Astrocyte (in vitro differentiated cells and primary cell): ENCODE data around the gene SDHAF3. TPM values are rescaled to one million over a fixed set of nuclear protein-coding genes. Genes with fewer than 3 reads are reported as not detected.
A peak's percentile ranks its signal among the peaks of the same experiment; 100 is the strongest.
"Not testable (repeated sequence)": the region's sequence is repeated elsewhere in the genome, so short reads cannot be mapped to it uniquely, and the experiment has no call there.

Source experiments
- DNase-seq: peaks from one replicate; pipeline ENCODE4 v3.0.0-alpha.2; 2010; ENCODE audit warnings: low read depth
- FAIRE-seq: peaks from 2 replicates; lab custom pipeline; 2011; peaks lifted over from hg19 to GRCh38; lab: Jason Lieb, UNC
- H2AFZ ChIP-seq: 2 replicates; pipeline ENCODE4 v1.6.0; 2012; ENCODE audit warnings: low read depth, low read length, inconsistent platforms
- H3K27ac ChIP-seq: 2 replicates; pipeline ENCODE4 v1.5.1; 2011; ENCODE audit warnings: low read depth, low read length, inconsistent platforms
- H3K27me3 ChIP-seq: 2 replicates; pipeline ENCODE4 v1.6.0; 2011; ENCODE audit warnings: low read length, inconsistent platforms; ENCODE audit not compliant: insufficient read depth
- H3K36me3 ChIP-seq: 2 replicates; pipeline ENCODE4 v1.5.1; 2011; ENCODE audit warnings: low read length, inconsistent platforms; ENCODE audit not compliant: insufficient read depth
- H3K4me1 ChIP-seq: 2 replicates; pipeline ENCODE4 v1.5.1; 2011; ENCODE audit warnings: low read length, inconsistent platforms; ENCODE audit not compliant: insufficient read depth
- H3K4me2 ChIP-seq: 2 replicates; pipeline ENCODE4 v1.6.0; 2012; ENCODE audit warnings: low read length, inconsistent platforms
- H3K4me3 ChIP-seq: 2 replicates; pipeline ENCODE4 v1.5.1; 2011; ENCODE audit warnings: low read depth, mild to moderate bottlenecking, low read length, inconsistent platforms; ENCODE audit not compliant: insufficient read depth
- H3K79me2 ChIP-seq: 2 replicates; pipeline ENCODE4 v1.6.0; 2012; ENCODE audit warnings: mild to moderate bottlenecking, low read length, inconsistent platforms; ENCODE audit not compliant: insufficient read depth
- H3K9ac ChIP-seq: 2 replicates; pipeline ENCODE4 v1.6.0; 2012; ENCODE audit warnings: mild to moderate bottlenecking, low read length, inconsistent platforms
- H3K9me3 ChIP-seq: 2 replicates; pipeline ENCODE4 v1.5.1; 2012; ENCODE audit warnings: low read depth, mild to moderate bottlenecking, low read length, inconsistent platforms; ENCODE audit not compliant: insufficient read depth
- H4K20me1 ChIP-seq: 2 replicates; pipeline ENCODE4 v1.6.0; 2012; ENCODE audit warnings: low read length, inconsistent platforms; ENCODE audit not compliant: insufficient read depth
- H3K27ac Mint-ChIP-seq: one replicate; pipeline ENCODE4 v1.8.0; 2021; ENCODE audit warnings: mild to moderate bottlenecking, mixed read lengths; ENCODE audit not compliant: unreplicated experiment
- H3K27me3 Mint-ChIP-seq: one replicate; pipeline ENCODE4 v1.8.0; 2021; ENCODE audit warnings: low read depth, mixed read lengths; ENCODE audit not compliant: unreplicated experiment
- H3K36me3 Mint-ChIP-seq: one replicate; pipeline ENCODE4 v1.8.0; 2021; ENCODE audit warnings: low read depth, mixed read lengths; ENCODE audit not compliant: unreplicated experiment
- H3K4me1 Mint-ChIP-seq: one replicate; pipeline ENCODE4 v1.8.0; 2021; ENCODE audit warnings: low read depth, mixed read lengths; ENCODE audit not compliant: unreplicated experiment
- H3K4me3 Mint-ChIP-seq: one replicate; pipeline ENCODE4 v1.8.0; 2021; ENCODE audit warnings: mild to moderate bottlenecking, moderate library complexity, mixed read lengths; ENCODE audit not compliant: unreplicated experiment
- H3K9me3 Mint-ChIP-seq: one replicate; pipeline ENCODE4 v1.8.0; 2021; ENCODE audit warnings: mild to moderate bottlenecking, mixed read lengths; ENCODE audit not compliant: unreplicated experiment
- EZH2 ChIP-seq: IDR thresholded peaks from 2 replicates; pipeline ENCODE4 v1.6.1; 2012; ENCODE audit warnings: mild to moderate bottlenecking, low read length, inconsistent platforms; ENCODE audit not compliant: insufficient read depth
- total RNA-seq: library from RNA; stranded (reverse); gene quantifications from 2 replicates; pipeline ENCODE4 v1.2.1, GENCODE V29; 2021
- TF ChIP-seq, protein P1 (sequence below): IDR thresholded peaks from 2 replicates; pipeline ENCODE4 v1.5.1; 2011; ENCODE audit warnings: low read depth, mild to moderate bottlenecking, inconsistent platforms, low read length, moderate library complexity; ENCODE audit not compliant: insufficient read depth

SDHAF3 gene
- total RNA-seq, 1 donor from 2014 or later: 10.8 TPM

DNA sequence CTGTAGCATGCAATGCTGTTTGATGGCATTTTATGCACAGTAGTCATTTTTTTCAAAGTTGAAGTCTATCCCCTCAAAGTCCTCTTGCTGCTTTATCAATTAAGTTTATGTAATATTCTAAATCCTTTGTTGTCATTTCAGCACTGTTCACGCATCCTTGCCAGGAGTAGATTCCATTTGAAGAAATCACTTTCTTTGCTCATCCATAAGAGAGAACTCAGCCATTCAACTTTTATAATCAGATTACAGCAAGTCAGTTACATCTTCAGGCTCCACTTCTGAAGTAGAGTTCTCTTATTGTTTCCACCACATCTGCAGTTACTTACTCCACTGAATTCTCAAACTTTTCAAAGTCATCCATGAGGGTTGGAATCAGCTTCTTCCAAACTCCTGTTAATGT is 32.3 kb downstream of the SDHAF3 start:
- Mint-ChIP-seq H3K27me3 (no peaks in the 10 kb centered on the region), H3K4me3 (no peak overlapping the region), H3K4me1 (no peaks in the 10 kb centered on the region), H3K27ac (no peak overlapping the region), H3K9me3 (no peaks in the 10 kb centered on the region), H3K36me3 (peaks cover 5% of the 10 kb centered on the region)
- Histone ChIP-seq H2AFZ (no peak overlapping the region), H3K36me3 (no peaks in the 10 kb centered on the region), H3K27me3 (no peaks in the 10 kb centered on the region), H3K9ac (no peak overlapping the region), H3K79me2 (no peaks in the 10 kb centered on the region), H3K9me3 (no peaks in the 10 kb centered on the region), H3K4me1 (no peaks in the 10 kb centered on the region), H4K20me1 (no peaks in the 10 kb centered on the region), H3K4me3 (no peak overlapping the region), H3K4me2 (no peak overlapping the region), H3K27ac (no peak overlapping the region)
- FAIRE-seq (no peak), DNase-seq (peak; percentile 4)
- TF ChIP-seq, protein P1, sequence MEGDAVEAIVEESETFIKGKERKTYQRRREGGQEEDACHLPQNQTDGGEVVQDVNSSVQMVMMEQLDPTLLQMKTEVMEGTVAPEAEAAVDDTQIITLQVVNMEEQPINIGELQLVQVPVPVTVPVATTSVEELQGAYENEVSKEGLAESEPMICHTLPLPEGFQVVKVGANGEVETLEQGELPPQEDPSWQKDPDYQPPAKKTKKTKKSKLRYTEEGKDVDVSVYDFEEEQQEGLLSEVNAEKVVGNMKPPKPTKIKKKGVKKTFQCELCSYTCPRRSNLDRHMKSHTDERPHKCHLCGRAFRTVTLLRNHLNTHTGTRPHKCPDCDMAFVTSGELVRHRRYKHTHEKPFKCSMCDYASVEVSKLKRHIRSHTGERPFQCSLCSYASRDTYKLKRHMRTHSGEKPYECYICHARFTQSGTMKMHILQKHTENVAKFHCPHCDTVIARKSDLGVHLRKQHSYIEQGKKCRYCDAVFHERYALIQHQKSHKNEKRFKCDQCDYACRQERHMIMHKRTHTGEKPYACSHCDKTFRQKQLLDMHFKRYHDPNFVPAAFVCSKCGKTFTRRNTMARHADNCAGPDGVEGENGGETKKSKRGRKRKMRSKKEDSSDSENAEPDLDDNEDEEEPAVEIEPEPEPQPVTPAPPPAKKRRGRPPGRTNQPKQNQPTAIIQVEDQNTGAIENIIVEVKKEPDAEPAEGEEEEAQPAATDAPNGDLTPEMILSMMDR: no peak
- no peak for TF ChIP-seq EZH2

DNA sequence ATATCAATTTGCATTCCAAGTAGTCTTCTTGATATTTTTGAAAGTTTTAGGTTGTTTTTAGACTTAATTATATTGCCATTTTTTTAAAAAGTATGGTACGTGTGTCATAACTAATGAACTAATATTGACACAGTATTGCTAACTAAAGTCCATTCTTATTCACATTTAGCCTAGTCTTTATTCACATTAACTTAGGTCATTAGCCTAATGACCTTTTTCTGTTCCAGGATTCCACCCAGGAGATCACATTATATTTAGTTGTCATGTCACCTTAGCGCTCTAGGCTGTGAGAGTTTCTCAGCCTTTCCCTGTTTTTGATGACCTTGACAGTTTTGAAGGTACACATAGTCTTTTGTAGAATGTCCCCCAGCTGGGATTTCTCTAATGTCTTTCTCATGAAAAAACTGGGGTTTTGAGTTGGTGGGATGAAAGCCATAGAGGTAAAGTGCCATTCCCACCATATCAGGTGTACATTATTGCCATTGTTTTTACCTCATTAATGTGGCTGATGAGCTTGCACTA is 38.5 kb downstream of the SDHAF3 start:
- no peak overlapping the region for H3K9ac ChIP-seq
- Mint-ChIP-seq H3K36me3 (peaks cover 14% of the 10 kb centered on the region), H3K27ac (no peak overlapping the region), H3K27me3 (no peaks in the 10 kb centered on the region), H3K9me3 (peaks cover 7% of the 10 kb centered on the region), H3K4me1 (no peaks in the 10 kb centered on the region), H3K4me3 (no peak overlapping the region)
- peaks cover under 1% of the 10 kb centered on the region for H3K36me3 ChIP-seq
- no peaks in the 10 kb centered on the region for H3K27me3 ChIP-seq
- no peaks in the 10 kb centered on the region for H4K20me1 ChIP-seq
- H3K4me2 ChIP-seq: no peak overlapping the region
- H3K9me3 ChIP-seq: no peaks in the 10 kb centered on the region
- DNase-seq (no peak), FAIRE-seq (no peak)
- no peak overlapping the region for H3K27ac ChIP-seq
- no peaks in the 10 kb centered on the region for H3K4me1 ChIP-seq
- no peak overlapping the region for H3K4me3 ChIP-seq
- no peak overlapping the region for H2AFZ ChIP-seq
- H3K79me2 ChIP-seq: peaks cover 3% of the 10 kb centered on the region
- TF ChIP-seq EZH2: no peak

DNA sequence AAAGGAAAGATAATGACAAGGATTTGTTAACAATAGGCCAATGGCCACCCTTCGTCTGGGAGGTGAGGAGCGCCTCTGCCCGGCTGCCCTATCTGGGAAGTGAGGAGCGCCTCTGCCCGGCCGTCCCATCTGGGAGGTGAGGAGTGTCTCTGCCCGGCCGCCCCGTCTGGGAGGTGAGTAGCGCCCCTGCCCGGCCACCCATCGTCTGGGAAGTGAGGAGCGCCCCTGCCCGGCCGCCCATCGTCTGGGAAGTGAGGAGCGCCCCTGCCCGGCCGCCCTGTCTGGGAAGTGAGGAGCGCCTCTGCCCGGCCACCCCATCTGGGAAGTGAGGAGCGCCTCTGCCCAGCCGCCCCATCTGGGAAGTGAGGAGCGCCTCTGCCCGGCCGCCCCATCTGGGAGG is 42.5 kb downstream of the SDHAF3 start:
- H3K4me3 Mint-ChIP-seq, H3K9ac ChIP-seq, FAIRE-seq, H3K27me3 Mint-ChIP-seq, H3K4me3 ChIP-seq, DNase-seq, H3K4me1 ChIP-seq, H3K4me1 Mint-ChIP-seq, H3K36me3 Mint-ChIP-seq, H4K20me1 ChIP-seq, H3K27ac ChIP-seq, H3K27ac Mint-ChIP-seq, H3K9me3 ChIP-seq, H2AFZ ChIP-seq, H3K36me3 ChIP-seq, H3K4me2 ChIP-seq, H3K9me3 Mint-ChIP-seq, H3K27me3 ChIP-seq, H3K79me2 ChIP-seq: not testable (repeated sequence)

GRCh38 chr7:97161609-97162008 is 44.1 kb downstream of the SDHAF3 start:
- H3K9me3 ChIP-seq, H3K4me1 Mint-ChIP-seq, H3K9me3 Mint-ChIP-seq, H3K4me2 ChIP-seq, FAIRE-seq, H3K9ac ChIP-seq, H3K27me3 Mint-ChIP-seq, H3K79me2 ChIP-seq, H3K27ac Mint-ChIP-seq, H3K4me3 Mint-ChIP-seq, H4K20me1 ChIP-seq, H3K27me3 ChIP-seq, H3K27ac ChIP-seq, H2AFZ ChIP-seq, H3K4me1 ChIP-seq, H3K36me3 ChIP-seq, DNase-seq, H3K4me3 ChIP-seq: not testable (repeated sequence)
- peaks cover 14% of the 10 kb centered on the region for H3K36me3 Mint-ChIP-seq
